Mesenchymal stem cell (in vitro differentiated cells and primary cell): ENCODE results near the gene CR2.

ENCODE experiments used
- DNase-seq: peaks from one replicate; pipeline ENCODE4 v3.0.0-alpha.2; 2013
- H2AFZ ChIP-seq: one replicate; pipeline ENCODE4 v1.6.1; 2013; ENCODE audit warnings: low read depth, mild to moderate bottlenecking, control low read depth, inconsistent platforms, low read length, moderate library complexity
- H2AK5ac ChIP-seq: 2 replicates; pipeline ENCODE4 v1.6.1; 2013; ENCODE audit warnings: low read length, moderate library complexity, mild to moderate bottlenecking, inconsistent platforms; ENCODE audit not compliant: severe bottlenecking
- H2BK120ac ChIP-seq: one replicate; pipeline ENCODE4 v1.6.1; 2013; ENCODE audit warnings: low read depth, mild to moderate bottlenecking, inconsistent platforms, low read length, moderate library complexity
- H2BK12ac ChIP-seq, 2 experiments: one replicate each; pipeline ENCODE4 v1.6.1; 2013; ENCODE audit warnings: inconsistent platforms in 2 of 2, low read length in 2 of 2, mild to moderate bottlenecking in 2 of 2, moderate library complexity in 2 of 2, control low read depth in 1 of 2
- H2BK15ac ChIP-seq: one replicate; pipeline ENCODE4 v1.6.1; 2013; ENCODE audit warnings: mild to moderate bottlenecking, low read depth, inconsistent platforms; ENCODE audit not compliant: poor library complexity, severe bottlenecking
- H2BK5ac ChIP-seq: 2 replicates; pipeline ENCODE4 v1.6.1; 2013; ENCODE audit warnings: low read depth, mild to moderate bottlenecking, low read length, control low read depth, inconsistent platforms; ENCODE audit not compliant: poor library complexity, severe bottlenecking
- H3K14ac ChIP-seq, 2 experiments: one replicate each; pipeline ENCODE4 v1.6.1; 2013; ENCODE audit warnings: inconsistent platforms in 2 of 2, low read length in 2 of 2, control low read depth in 1 of 2, mild to moderate bottlenecking in 1 of 2, moderate library complexity in 1 of 2
- H3K18ac ChIP-seq, 2 experiments: one replicate each; pipeline ENCODE4 v1.6.1; 2013; ENCODE audit warnings: inconsistent platforms in 2 of 2, low read length in 2 of 2, control low read depth in 1 of 2, low read depth in 1 of 2, mild to moderate bottlenecking in 1 of 2
- H3K23ac ChIP-seq, 2 experiments: one replicate each; pipeline ENCODE4 v1.6.1; 2013; ENCODE audit warnings: inconsistent platforms in 2 of 2, low read length in 2 of 2, mild to moderate bottlenecking in 2 of 2, moderate library complexity in 2 of 2, control low read depth in 1 of 2
- H3K27ac ChIP-seq: 2 replicates; pipeline ENCODE4 v1.5.1; 2013; ENCODE audit warnings: mild to moderate bottlenecking, moderate library complexity, low read length, control low read depth, inconsistent platforms; ENCODE audit not compliant: poor library complexity, severe bottlenecking
- H3K27me3 ChIP-seq, 2 experiments: 2 replicates each; pipeline versions ENCODE4 v1.6.1 to v1.7.0; 2013; ENCODE audit warnings: low read length in 2 of 2, mild to moderate bottlenecking in 2 of 2, moderate library complexity in 2 of 2, control low read depth in 1 of 2, inconsistent platforms in 1 of 2; ENCODE audit not compliant: control insufficient read depth in 1 of 2, insufficient read depth in 1 of 2
- H3K36me3 ChIP-seq, 2 experiments: 2 replicates each; pipeline versions ENCODE4 v1.6.1 to v1.7.0; 2013; ENCODE audit warnings: low read length in 2 of 2, control low read depth in 1 of 2, inconsistent platforms in 1 of 2, low read depth in 1 of 2, mild to moderate bottlenecking in 1 of 2; ENCODE audit not compliant: insufficient read depth in 2 of 2, control insufficient read depth in 1 of 2
- H3K4ac ChIP-seq, 2 experiments: one replicate each; pipeline ENCODE4 v1.6.1; 2013; ENCODE audit warnings: inconsistent platforms in 2 of 2, low read length in 2 of 2, mild to moderate bottlenecking in 2 of 2, moderate library complexity in 2 of 2, control low read depth in 1 of 2, low read depth in 1 of 2
- H3K4me1 ChIP-seq: 2 replicates; pipeline ENCODE4 v1.6.1; 2013; ENCODE audit warnings: low read depth, low read length, control low read depth; ENCODE audit not compliant: control insufficient read depth, insufficient read depth
- H3K4me2 ChIP-seq: 2 replicates; pipeline ENCODE4 v1.6.1; 2013; ENCODE audit warnings: low read length, mild to moderate bottlenecking, inconsistent platforms; ENCODE audit not compliant: poor library complexity, severe bottlenecking
- H3K4me3 ChIP-seq, 2 experiments: 2 replicates each; pipeline versions ENCODE4 v1.5.1 to v1.7.0; 2013; ENCODE audit warnings: low read length in 2 of 2, mild to moderate bottlenecking in 2 of 2, control low read depth in 1 of 2, low read depth in 1 of 2; ENCODE audit not compliant: insufficient read depth in 1 of 2
- H3K79me1 ChIP-seq: replicated peaks from 2 replicates; pipeline ENCODE4 v1.6.1; 2013; ENCODE audit warnings: mild to moderate bottlenecking, control low read depth, low read length, inconsistent platforms; ENCODE audit not compliant: poor library complexity, severe bottlenecking
- H3K9ac ChIP-seq: 2 replicates; pipeline ENCODE4 v1.7.0; 2013; ENCODE audit warnings: mild to moderate bottlenecking, low read length, moderate library complexity
- H3K9me3 ChIP-seq: 2 replicates; pipeline ENCODE4 v1.7.0; 2013; ENCODE audit warnings: mild to moderate bottlenecking, low read length; ENCODE audit not compliant: control insufficient read depth
- H4K8ac ChIP-seq: one replicate; pipeline ENCODE4 v1.6.1; 2013; ENCODE audit warnings: inconsistent platforms, mild to moderate bottlenecking, low read length, moderate library complexity
- H4K91ac ChIP-seq: one replicate; pipeline ENCODE4 v1.6.1; 2013; ENCODE audit warnings: mild to moderate bottlenecking, low read length, inconsistent platforms
- WGBS: methylation state at CpG from one replicate; pipeline ENCODE4 v1.1.7; 2013; ENCODE audit warnings: mixed read lengths; 5-methylcytosine and 5-hydroxymethylcytosine counted together

The CR2 gene

DNA sequence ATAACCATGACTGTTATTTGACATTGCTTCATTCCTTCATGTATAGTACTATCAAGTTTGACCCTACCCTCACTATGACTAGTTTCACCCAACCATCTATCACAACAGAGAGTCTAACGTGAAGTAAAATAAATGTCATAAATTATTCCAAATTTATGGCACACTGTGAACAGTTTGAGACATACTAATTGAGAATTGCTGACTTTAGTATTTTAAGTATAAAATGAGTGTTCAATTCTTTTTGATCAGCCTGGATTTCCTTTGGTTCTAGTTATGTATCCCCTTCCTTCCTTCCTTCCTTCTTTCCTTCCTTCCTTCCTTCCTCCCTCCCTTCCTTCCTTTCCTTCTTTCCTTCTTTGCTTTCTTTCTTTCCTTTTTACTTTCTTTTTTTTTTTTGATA, 56.3 kb downstream of the CR2 start:
- Histone ChIP-seq H3K9ac (no peak overlapping the region), H3K23ac (no peak overlapping the region), H2BK120ac (no peak overlapping the region), H2AK5ac (no peak overlapping the region), H2AFZ (no peak overlapping the region), H3K4ac (no peak overlapping the region), H3K4me3 (no peak overlapping the region), H2BK15ac (no peak overlapping the region), H3K27me3 (peaks cover 0 to 20% of the 10 kb centered on the region in 2 experiments), H4K8ac (no peak overlapping the region), H2BK12ac (no peak overlapping the region), H3K36me3 (no peaks in the 10 kb centered on the region), H2BK5ac (no peak overlapping the region), H3K4me2 (no peak overlapping the region), H3K4me1 (no peaks in the 10 kb centered on the region), H3K9me3 (no peaks in the 10 kb centered on the region), H3K27ac (no peak overlapping the region), H3K18ac (no peak overlapping the region), H4K91ac (no peak overlapping the region), H3K79me1 (no peaks in the 10 kb centered on the region), H3K14ac (no peak overlapping the region)
- WGBS, result no CpG with 5 or more reads among the region's 1 CpG
- no peak for DNase-seq

DNA sequence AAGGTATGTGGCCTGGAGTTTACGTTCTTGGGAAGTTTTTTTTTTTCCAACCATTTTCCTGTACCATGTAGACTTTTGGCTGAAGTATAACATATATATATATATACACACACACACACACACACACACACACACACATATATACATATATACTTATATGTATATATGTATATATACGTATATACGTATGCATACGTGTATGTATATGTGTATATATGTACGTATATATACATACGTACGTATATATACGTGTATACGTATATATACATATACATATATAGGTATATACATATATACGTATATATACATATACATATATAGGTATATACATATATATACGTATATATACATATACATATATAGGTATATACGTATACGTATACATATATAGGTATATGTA, 60.8 kb downstream of the CR2 start:
- Histone ChIP-seq H2AFZ (no peak overlapping the region), H3K27me3 (peaks cover 0 to 7% of the 10 kb centered on the region in 2 experiments), H2BK5ac (no peak overlapping the region), H2BK120ac (no peak overlapping the region), H2BK15ac (no peak overlapping the region), H3K36me3 (no peaks in the 10 kb centered on the region), H4K91ac (no peak overlapping the region), H3K79me1 (no peaks in the 10 kb centered on the region), H3K4ac (no peak overlapping the region), H3K4me2 (no peak overlapping the region), H3K9ac (no peak overlapping the region), H4K8ac (no peak overlapping the region), H2BK12ac (no peak overlapping the region), H3K23ac (no peak overlapping the region), H3K9me3 (no peaks in the 10 kb centered on the region), H3K18ac (no peak overlapping the region), H3K4me1 (no peaks in the 10 kb centered on the region), H3K14ac (no peak overlapping the region), H3K27ac (no peak overlapping the region), H3K4me3 (no peak overlapping the region), H2AK5ac (no peak overlapping the region)
- DNase-seq, result no peak
- WGBS, result no CpG with 5 or more reads among the region's 13 CpGs

DNA sequence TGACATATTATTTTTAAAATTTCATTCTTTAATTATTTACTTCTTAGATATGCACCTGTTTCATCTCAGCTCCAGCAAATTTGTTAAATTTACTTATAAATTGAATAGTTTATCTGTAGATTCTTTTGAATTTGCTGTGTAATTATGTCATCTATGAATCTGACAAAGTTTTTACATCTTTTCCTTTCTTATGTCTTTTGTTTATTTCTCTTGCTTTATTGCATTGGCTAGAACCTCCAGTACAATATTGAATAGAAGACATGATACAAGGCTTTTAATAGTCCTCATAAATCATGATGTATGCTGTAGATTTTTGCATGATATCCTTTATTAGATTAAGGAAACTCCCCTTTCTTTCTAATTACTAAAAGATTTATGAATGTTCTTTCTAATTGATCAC, 62.6 kb downstream of the CR2 start:
- Histone ChIP-seq H3K23ac (no peak overlapping the region), H2AFZ (no peak overlapping the region), H4K91ac (no peak overlapping the region), H2BK5ac (no peak overlapping the region), H3K18ac (no peak overlapping the region), H2AK5ac (no peak overlapping the region), H3K9me3 (no peaks in the 10 kb centered on the region), H3K79me1 (no peaks in the 10 kb centered on the region), H2BK120ac (no peak overlapping the region), H3K4ac (no peak overlapping the region), H3K14ac (no peak overlapping the region), H4K8ac (no peak overlapping the region), H2BK15ac (no peak overlapping the region), H3K9ac (no peak overlapping the region), H3K27ac (no peak overlapping the region), H3K4me3 (no peak overlapping the region), H2BK12ac (no peak overlapping the region), H3K27me3 (peaks cover 0 to 7% of the 10 kb centered on the region in 2 experiments), H3K4me1 (no peaks in the 10 kb centered on the region), H3K36me3 (no peaks in the 10 kb centered on the region), H3K4me2 (no peak overlapping the region)
- DNase-seq, result no peak

DNA sequence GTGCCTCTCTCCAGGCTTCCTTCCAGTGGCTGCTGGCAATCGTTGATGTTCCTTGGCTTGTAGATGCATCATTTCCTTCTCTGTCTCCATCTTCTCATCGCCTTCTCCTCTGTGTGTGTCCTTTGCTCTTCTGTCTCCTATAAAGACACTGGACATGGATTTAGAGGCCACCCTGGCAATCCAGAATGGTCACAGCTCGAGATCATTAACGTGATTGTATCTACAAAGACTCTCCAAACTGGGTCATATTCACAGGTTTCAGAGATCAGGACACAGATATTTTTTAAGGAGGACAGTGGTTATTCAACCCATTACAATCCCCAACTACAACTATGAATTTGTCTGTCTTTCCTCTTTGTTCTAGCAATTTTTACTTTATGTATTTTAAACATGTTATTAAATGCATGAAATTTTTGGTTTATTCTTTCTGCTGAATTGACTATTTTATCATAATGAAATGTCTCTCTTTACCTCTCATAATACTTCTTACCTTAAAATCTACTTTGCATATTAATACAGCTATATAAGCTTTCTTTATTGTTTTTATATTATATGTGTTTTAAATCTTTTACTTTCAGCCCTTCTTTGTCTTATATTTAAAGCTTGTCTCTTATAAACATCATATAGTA, 64.6 kb downstream of the CR2 start:
- H3K18ac ChIP-seq, result no peak overlapping the region
- no peaks in the 10 kb centered on the region for H3K36me3 ChIP-seq
- H2AFZ ChIP-seq, result no peak overlapping the region
- no peak overlapping the region for H3K4me2 ChIP-seq
- H4K91ac ChIP-seq, result no peak overlapping the region
- no peaks in the 10 kb centered on the region for H3K4me1 ChIP-seq
- H3K27ac ChIP-seq, result no peak overlapping the region
- no peak overlapping the region for H3K4ac ChIP-seq
- H3K27me3 ChIP-seq, result peaks cover 0 to 4% of the 10 kb centered on the region in 2 experiments
- no peak overlapping the region for H3K4me3 ChIP-seq
- DNase-seq, result no peak
- no peak overlapping the region for H2BK15ac ChIP-seq
- no peaks in the 10 kb centered on the region for H3K9me3 ChIP-seq
- H3K9ac ChIP-seq, result no peak overlapping the region
- H3K23ac ChIP-seq, result no peak overlapping the region
- no peak overlapping the region for H2BK5ac ChIP-seq
- no peak overlapping the region for H3K14ac ChIP-seq
- no peak overlapping the region for H4K8ac ChIP-seq
- WGBS, result 72% methylated on average over 3 of the region's 4 CpGs
- H2BK120ac ChIP-seq, result no peak overlapping the region
- H2BK12ac ChIP-seq, result no peak overlapping the region
- no peak overlapping the region for H2AK5ac ChIP-seq
- no peaks in the 10 kb centered on the region for H3K79me1 ChIP-seq
